Body of pancreas (tissue), 4 donors: ENCODE data around the gene DLG1.

Experiments
- POLR2A ChIP-seq, 3 donors: fragments of 450-650 bp; IDR thresholded peaks; one replicate each; pipeline ENCODE4 v1.6.1; 2016; ENCODE audit warnings: antibody characterized with exemption in 3 of 3, mild to moderate bottlenecking in 2 of 3
- TF ChIP-seq, protein P1 (sequence below), 7 experiments: fragments of 450-650 bp in 4 of 7; fragments of 200-600 bp in 3 of 7; sonication (generic) in 3 of 7; IDR thresholded peaks; one replicate each; pipeline ENCODE4 v1.5.1; 2016 to 2019; ENCODE audit warnings: antibody characterized with exemption in 7 of 7

DNA sequence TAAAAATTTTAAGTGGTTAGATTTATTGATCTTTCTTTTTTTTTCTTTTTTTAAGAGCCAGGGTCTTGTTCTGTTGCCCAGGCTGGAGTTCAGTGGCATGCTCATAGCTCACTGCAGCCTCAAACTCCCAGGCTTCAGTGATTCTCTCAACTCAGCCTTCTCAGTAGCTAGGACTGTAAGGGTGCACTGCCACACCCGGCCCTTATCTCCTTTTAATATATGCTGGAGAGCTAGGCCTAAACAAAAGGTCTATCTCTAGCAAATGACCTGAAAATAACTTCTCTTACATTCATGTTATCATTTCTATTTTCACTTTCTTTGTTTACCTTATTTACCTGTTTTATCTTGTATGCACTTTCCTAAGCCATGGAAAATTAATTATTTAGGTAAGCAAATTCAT is 233.6 kb downstream of the DLG1 start:
- TF ChIP-seq, protein P1, sequence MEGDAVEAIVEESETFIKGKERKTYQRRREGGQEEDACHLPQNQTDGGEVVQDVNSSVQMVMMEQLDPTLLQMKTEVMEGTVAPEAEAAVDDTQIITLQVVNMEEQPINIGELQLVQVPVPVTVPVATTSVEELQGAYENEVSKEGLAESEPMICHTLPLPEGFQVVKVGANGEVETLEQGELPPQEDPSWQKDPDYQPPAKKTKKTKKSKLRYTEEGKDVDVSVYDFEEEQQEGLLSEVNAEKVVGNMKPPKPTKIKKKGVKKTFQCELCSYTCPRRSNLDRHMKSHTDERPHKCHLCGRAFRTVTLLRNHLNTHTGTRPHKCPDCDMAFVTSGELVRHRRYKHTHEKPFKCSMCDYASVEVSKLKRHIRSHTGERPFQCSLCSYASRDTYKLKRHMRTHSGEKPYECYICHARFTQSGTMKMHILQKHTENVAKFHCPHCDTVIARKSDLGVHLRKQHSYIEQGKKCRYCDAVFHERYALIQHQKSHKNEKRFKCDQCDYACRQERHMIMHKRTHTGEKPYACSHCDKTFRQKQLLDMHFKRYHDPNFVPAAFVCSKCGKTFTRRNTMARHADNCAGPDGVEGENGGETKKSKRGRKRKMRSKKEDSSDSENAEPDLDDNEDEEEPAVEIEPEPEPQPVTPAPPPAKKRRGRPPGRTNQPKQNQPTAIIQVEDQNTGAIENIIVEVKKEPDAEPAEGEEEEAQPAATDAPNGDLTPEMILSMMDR (IDR thresholded peaks at IDR 0.05), result no peak
- no peak for TF ChIP-seq POLR2A (IDR thresholded peaks at IDR 0.05)
